ENCODE results near the gene SCPEP1. TPM values are rescaled to one million over a fixed set of nuclear protein-coding genes. Genes with fewer than 3 reads are reported as not detected.

SCPEP1 gene, protein sequence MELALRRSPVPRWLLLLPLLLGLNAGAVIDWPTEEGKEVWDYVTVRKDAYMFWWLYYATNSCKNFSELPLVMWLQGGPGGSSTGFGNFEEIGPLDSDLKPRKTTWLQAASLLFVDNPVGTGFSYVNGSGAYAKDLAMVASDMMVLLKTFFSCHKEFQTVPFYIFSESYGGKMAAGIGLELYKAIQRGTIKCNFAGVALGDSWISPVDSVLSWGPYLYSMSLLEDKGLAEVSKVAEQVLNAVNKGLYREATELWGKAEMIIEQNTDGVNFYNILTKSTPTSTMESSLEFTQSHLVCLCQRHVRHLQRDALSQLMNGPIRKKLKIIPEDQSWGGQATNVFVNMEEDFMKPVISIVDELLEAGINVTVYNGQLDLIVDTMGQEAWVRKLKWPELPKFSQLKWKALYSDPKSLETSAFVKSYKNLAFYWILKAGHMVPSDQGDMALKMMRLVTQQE
- 10 to 100 TPM in 1 of 2 experiments, 1 to 10 TPM in 1; 9.7 to 14.8 TPM for total RNA-seq

GRCh38 chr17:56977673-56978395 lies at the start of gene SCPEP1:
Gene SCPEP1, plus strand, starts transcription at chr17:56978131. Its CDS starts 29 bp downstream, at chr17:56978160.
- Mint-ChIP-seq H3K27me3 (peaks cover 3% of the 10 kb centered on the region), H3K4me1 (peaks cover 18% of the 10 kb centered on the region), H3K27ac (peak within 1 kb of the TSS; percentile 74), H3K36me3 (ENCODE audit: low read depth) (no peaks in the 10 kb centered on the region), H3K9me3 (ENCODE audit: low read depth) (no peaks in the 10 kb centered on the region), H3K4me3 (peak within 1 kb of the TSS; percentile 83)
- peak; percentile 96 for ATAC-seq
- intact Hi-C loops (cut with DNase I, micrococcal nuclease): loop anchor here (1.0 kb wide), 4 partner anchors 17 to 144 kb away; partner anchors contain the start of genes AKAP1 (in 2 of the 2), COIL (in 2 of the 2), DGKE (in 1 of the 2) and TRIM25 (in 1 of the 2)
- ChIA-PET CTCF (interaction anchor here (0.6 to 1.3 kb wide), 7 partner anchors 11 to 192 kb away, joined by 3 to 4 read pairs (median 3); partner anchors contain the start of gene COIL), POLR2A (interaction anchor here (0.7 to 1.8 kb wide), 3 partner anchors 18 to 657 kb away, joined by 3 to 8 read pairs (median 6); partner anchors contain the start of gene COIL)
- peak; percentile 90 for DNase-seq

- ChIA-PET CTCF (interaction anchor here (0.6 to 1.7 kb wide), 4 partner anchors 9 to 192 kb away, joined by 3 to 5 read pairs (median 3); no protein-coding TSS in a partner anchor), POLR2A (no interaction called here)
- Mint-ChIP-seq H3K27me3 (no peaks in the 10 kb centered on the region), H3K36me3 (ENCODE audit: low read depth) (peaks cover 9% of the 10 kb centered on the region), H3K27ac (no peak overlapping the region), H3K4me1 (no peaks in the 10 kb centered on the region), H3K4me3 (no peak overlapping the region), H3K9me3 (ENCODE audit: low read depth) (peaks cover 15% of the 10 kb centered on the region)
- ATAC-seq (no peak), DNase-seq (no peak)
- intact Hi-C loops (cut with DNase I, micrococcal nuclease): no loop called here
Observed at GRCh38 chr17:56928586-56928985, 49.3 kb upstream of the SCPEP1 start.

DNA sequence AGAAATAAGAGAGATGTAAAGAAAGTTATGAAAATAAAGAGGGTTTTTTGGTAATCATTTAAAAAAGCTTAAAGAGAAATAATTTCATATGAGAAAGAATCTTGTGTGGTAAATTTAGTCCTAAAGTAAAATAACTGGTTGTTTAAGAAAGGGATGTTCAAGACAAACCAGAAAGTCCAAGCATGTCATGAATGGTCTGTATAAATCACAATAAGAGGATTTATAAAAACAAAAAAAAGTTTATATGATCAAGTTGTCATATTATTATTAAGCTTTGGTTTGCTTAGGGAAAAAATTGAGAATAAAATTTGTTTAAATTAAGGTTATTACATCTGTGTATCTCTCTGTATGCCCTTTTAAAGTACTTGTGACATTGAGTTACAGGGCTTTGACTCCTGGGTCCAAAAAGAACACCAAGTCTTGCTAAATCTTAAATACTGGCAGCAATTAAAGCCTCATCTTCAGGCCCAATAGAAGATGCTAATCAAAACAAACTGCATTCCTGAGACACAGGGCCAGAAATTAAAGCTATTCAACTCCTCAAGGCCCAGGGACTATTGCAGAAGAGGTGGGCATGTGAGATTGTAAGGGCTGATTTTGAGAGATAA lies 48.5 kb upstream of the SCPEP1 start:
- peaks cover 17% of the 10 kb centered on the region for H3K36me3 Mint-ChIP-seq (ENCODE audit: low read depth)
- H3K27me3 Mint-ChIP-seq: no peaks in the 10 kb centered on the region
- H3K4me3 Mint-ChIP-seq: no peak overlapping the region
- peaks cover 15% of the 10 kb centered on the region for H3K9me3 Mint-ChIP-seq (ENCODE audit: low read depth)
- H3K4me1 Mint-ChIP-seq: peaks cover 4% of the 10 kb centered on the region
- ChIA-PET CTCF (interaction anchor here (0.6 to 1.7 kb wide), 5 partner anchors 10 to 304 kb away, joined by 3 to 7 read pairs (median 4); no protein-coding TSS in a partner anchor), POLR2A (no interaction called here)
- no peak overlapping the region for H3K27ac Mint-ChIP-seq
- intact Hi-C loops (cut with DNase I, micrococcal nuclease): no loop called here
- ATAC-seq (no peak), DNase-seq (no peak)

- Mint-ChIP-seq H3K27ac (no peak overlapping the region), H3K9me3 (ENCODE audit: low read depth) (peaks cover 15% of the 10 kb centered on the region), H3K4me1 (peaks cover 4% of the 10 kb centered on the region), H3K36me3 (ENCODE audit: low read depth) (peaks cover 21% of the 10 kb centered on the region), H3K4me3 (no peak overlapping the region), H3K27me3 (no peaks in the 10 kb centered on the region)
- ATAC-seq (no peak), DNase-seq (no peak)
- POLR2A ChIA-PET: interaction anchor here (1.3 kb wide), 1 partner anchor 17 kb away, joined by 4 read pairs; the partner anchor contains the start of gene TRIM25
- CTCF ChIA-PET: interaction anchor here (0.7 to 1.5 kb wide), 4 partner anchors 8 to 27 kb away, joined by 3 to 4 read pairs (median 4); no protein-coding TSS in a partner anchor
- intact Hi-C loops (cut with DNase I, micrococcal nuclease): no loop called here
Observed at GRCh38 chr17:56930739-56931337, 47.1 kb upstream of the SCPEP1 start.

DNA sequence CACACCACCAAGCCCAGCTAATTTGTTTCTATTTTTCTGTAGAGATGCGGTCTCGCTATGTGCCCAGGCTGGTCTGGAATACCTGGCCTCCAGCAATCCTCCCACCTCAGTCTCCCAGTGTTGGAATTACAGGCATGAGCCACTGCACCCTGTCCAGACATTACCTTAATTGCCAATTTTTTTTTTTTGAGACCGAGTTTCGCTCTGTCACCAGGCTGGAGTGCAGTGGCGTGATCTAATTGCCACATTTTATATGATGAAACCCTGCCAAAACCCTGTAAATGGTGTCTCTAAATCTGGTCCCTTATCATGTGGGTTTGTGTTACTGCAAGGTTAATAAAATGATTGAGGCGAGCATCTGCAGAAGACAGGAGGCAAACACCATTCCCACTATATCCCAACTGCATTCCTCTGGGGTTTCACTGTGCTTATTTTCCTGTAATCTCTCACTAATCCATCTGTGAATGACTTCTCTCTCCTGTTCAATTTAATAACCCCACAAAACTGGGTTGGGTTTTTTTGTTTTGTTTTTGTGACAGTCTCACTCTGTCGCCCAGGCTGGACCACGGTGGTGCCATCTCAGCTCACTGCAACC lies 44.7 kb upstream of the SCPEP1 start:
- Mint-ChIP-seq H3K4me1 (peaks cover 15% of the 10 kb centered on the region), H3K27ac (no peak overlapping the region), H3K36me3 (ENCODE audit: low read depth) (peaks cover 37% of the 10 kb centered on the region), H3K27me3 (no peaks in the 10 kb centered on the region), H3K9me3 (ENCODE audit: low read depth) (peaks cover 15% of the 10 kb centered on the region), H3K4me3 (no peak overlapping the region)
- DNase-seq: no peak
- intact Hi-C loops (cut with DNase I, micrococcal nuclease): no loop called here
- ATAC-seq: no peak
- POLR2A ChIA-PET: interaction anchor here (0.6 kb wide), 1 partner anchor 857 kb away, joined by 6 read pairs; no protein-coding TSS in a partner anchor
- CTCF ChIA-PET: interaction anchor here (1.0 kb wide), 1 partner anchor 9 kb away, joined by 3 read pairs; no protein-coding TSS in a partner anchor

DNA sequence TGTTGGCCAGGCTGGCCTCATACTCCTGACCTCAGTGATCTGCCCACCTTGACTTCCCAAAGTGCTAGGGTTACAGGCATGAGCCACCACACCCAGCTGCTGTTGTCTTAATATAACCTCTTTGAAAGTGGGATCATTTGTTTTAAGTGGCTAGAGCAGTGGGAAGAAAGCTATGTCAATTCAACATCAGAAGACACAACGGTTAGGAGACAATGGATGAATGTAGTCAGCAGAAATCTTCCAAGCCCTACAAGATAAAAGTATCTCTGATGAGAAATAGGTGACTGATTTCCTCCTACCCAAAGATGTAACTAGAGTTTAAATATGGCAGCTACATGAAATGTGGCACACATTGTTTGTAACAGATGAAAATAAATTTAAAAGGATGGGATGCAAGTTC lies 44.1 kb upstream of the SCPEP1 start:
- no peaks in the 10 kb centered on the region for H3K27me3 Mint-ChIP-seq
- ChIA-PET POLR2A (no interaction called here), CTCF (no interaction called here)
- H3K27ac Mint-ChIP-seq: peak overlapping the region; percentile 42
- H3K4me1 Mint-ChIP-seq: peaks cover 17% of the 10 kb centered on the region
- no peak overlapping the region for H3K4me3 Mint-ChIP-seq
- peaks cover 43% of the 10 kb centered on the region for H3K36me3 Mint-ChIP-seq (ENCODE audit: low read depth)
- intact Hi-C loops (cut with DNase I, micrococcal nuclease): no loop called here
- ATAC-seq (no peak), DNase-seq (no peak)
- peaks cover 15% of the 10 kb centered on the region for H3K9me3 Mint-ChIP-seq (ENCODE audit: low read depth)

DNA sequence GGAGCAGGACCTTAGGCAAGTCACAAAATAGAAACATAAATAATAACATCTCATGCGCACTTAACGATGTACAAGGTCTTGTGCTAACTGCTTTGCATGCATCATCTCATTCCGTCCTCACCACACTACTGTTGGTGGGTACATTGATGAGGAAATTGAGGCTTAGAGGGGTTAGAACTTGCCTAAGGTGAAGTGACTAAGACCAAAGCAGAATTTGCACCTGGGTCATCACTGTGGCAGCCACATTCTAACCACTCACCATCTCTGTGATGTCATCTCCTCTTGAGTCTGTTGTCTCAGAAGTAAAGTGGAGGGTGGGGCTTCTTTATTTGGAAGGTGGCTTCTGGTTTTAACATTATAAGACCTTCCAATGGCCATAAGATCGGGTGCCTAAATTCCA lies 43.7 kb upstream of the SCPEP1 start:
- Mint-ChIP-seq H3K4me1 (peaks cover 17% of the 10 kb centered on the region), H3K27ac (no peak overlapping the region), H3K9me3 (ENCODE audit: low read depth) (peaks cover 13% of the 10 kb centered on the region), H3K4me3 (no peak overlapping the region), H3K36me3 (ENCODE audit: low read depth) (peaks cover 46% of the 10 kb centered on the region), H3K27me3 (no peaks in the 10 kb centered on the region)
- peak; percentile 30 for DNase-seq
- intact Hi-C loops (cut with DNase I, micrococcal nuclease): no loop called here
- ChIA-PET CTCF (no interaction called here), POLR2A (no interaction called here)
- ATAC-seq: peak; percentile 74

DNA sequence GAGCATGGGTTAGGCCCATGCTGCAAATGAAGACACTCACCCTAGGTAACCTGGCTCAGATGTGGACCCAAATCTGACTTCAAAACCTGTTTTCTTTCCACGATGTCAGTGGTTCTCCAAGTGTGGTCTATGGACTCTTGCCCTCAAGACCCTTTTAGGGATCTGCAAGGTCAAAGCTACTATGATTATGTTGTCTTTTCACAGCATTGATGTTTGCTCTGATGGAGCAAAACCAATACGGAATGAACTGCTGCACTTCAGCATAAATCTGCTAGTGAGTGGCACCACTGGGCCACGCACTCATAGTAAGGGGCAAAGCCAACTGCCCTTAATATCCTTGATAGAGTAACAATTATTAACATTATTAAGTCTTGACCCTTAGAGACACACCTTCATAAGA lies 42.5 kb upstream of the SCPEP1 start:
- H3K36me3 Mint-ChIP-seq (ENCODE audit: low read depth): peaks cover 45% of the 10 kb centered on the region
- ATAC-seq: no peak
- H3K9me3 Mint-ChIP-seq (ENCODE audit: low read depth): peaks cover 6% of the 10 kb centered on the region
- POLR2A ChIA-PET: interaction anchor here (0.6 kb wide), 1 partner anchor 16 kb away, joined by 3 read pairs; no protein-coding TSS in a partner anchor
- no peaks in the 10 kb centered on the region for H3K27me3 Mint-ChIP-seq
- no peak overlapping the region for H3K27ac Mint-ChIP-seq
- CTCF ChIA-PET: interaction anchor here (0.6 to 1.3 kb wide), 3 partner anchors 44 to 119 kb away, joined by 3 to 5 read pairs (median 4); no protein-coding TSS in a partner anchor
- H3K4me1 Mint-ChIP-seq: peaks cover 17% of the 10 kb centered on the region
- intact Hi-C loops (cut with DNase I, micrococcal nuclease): no loop called here
- DNase-seq: no peak
- no peak overlapping the region for H3K4me3 Mint-ChIP-seq

DNA sequence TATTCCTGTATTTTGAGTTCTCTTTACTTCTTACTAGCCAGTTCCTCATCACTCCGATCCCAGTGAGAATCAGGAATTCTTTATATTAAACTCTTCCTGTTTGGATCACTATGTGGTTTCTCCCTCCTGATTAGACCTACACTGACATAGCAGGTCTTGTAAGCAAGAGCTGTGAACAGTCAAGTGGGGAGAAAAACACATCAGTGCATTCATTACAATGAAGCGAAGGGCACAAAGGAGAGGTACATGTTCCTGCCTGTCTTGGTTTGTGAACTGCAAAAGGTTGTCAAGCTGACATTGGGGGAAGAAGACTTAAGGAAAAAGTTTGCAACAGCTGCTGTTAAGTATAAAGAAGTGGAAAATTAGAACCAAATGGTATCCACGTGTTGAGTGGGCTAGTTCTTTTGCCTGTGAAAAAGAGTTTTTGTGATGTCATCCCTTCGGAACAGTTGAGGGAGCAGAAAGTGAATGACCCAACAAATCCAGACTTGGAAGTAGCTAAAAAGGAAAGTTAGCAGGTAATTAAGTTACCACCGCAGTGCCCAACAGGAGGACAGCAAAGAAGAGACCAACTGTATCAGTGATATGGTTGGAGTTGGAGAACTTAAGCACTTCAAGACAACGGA lies 41.1 kb upstream of the SCPEP1 start:
- DNase-seq (no peak), ATAC-seq (no peak)
- Mint-ChIP-seq H3K9me3 (ENCODE audit: low read depth) (no peaks in the 10 kb centered on the region), H3K27ac (peak overlapping the region; percentile 34), H3K36me3 (ENCODE audit: low read depth) (peaks cover 47% of the 10 kb centered on the region), H3K4me3 (no peak overlapping the region), H3K27me3 (no peaks in the 10 kb centered on the region), H3K4me1 (peaks cover 17% of the 10 kb centered on the region)
- intact Hi-C loops (cut with DNase I, micrococcal nuclease): no loop called here
- ChIA-PET POLR2A (no interaction called here), CTCF (interaction anchor here (0.6 to 1.3 kb wide), 4 partner anchors 35 to 120 kb away, joined by 3 to 4 read pairs (median 3); no protein-coding TSS in a partner anchor)

DNA sequence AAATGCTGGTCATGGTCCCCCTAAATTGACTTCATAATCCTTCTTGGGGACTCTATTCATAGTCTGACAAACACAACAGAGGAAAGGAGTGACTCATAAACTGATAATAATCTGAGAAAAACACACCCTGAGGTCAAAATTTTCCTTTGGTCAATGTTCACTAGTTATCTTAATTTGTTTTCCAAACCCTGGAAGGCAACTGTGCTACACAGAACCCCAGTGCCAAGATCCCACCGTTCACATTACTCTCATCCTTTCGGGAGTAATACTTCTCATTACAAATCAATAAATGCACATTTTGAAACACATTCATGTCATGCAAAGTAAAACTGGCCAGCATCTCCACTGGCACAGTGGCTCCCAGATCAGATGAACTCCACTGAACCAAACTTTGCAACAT lies 40.2 kb upstream of the SCPEP1 start:
- ChIA-PET CTCF (interaction anchor here (0.9 to 1.0 kb wide), 3 partner anchors 28 to 44 kb away, joined by 3 to 4 read pairs (median 3); no protein-coding TSS in a partner anchor), POLR2A (no interaction called here)
- Mint-ChIP-seq H3K27me3 (no peaks in the 10 kb centered on the region), H3K27ac (peak overlapping the region; percentile 27), H3K36me3 (ENCODE audit: low read depth) (peaks cover 53% of the 10 kb centered on the region), H3K4me3 (no peak overlapping the region), H3K9me3 (ENCODE audit: low read depth) (no peaks in the 10 kb centered on the region), H3K4me1 (peaks cover 17% of the 10 kb centered on the region)
- ATAC-seq (no peak), DNase-seq (no peak)
- intact Hi-C loops (cut with DNase I, micrococcal nuclease): no loop called here

Measured in activated CD4-positive, alpha-beta T cell treated with anti-CD3 and anti-CD28 coated beads for 36 hours (primary cell).